HepG2 (cell line): Measurements from ENCODE around the gene ANKS3. TPM values are rescaled to one million over a fixed set of nuclear protein-coding genes. Genes with fewer than 3 reads are reported as not detected.

ENCODE experiments used
- ASH2L ChIP-seq: fragments of 300-600, 200-600 bp; sonication (generic); IDR thresholded peaks from 2 replicates; pipeline ENCODE4 v1.7.0; 2017; ENCODE audit warnings: low read depth, mild to moderate bottlenecking, moderate library complexity, mixed read lengths, low read length; ENCODE audit not compliant: insufficient read length
- BHLHE40 ChIP-seq: IDR thresholded peaks from 2 replicates; pipeline ENCODE4 v1.6.1; 2011; ENCODE audit warnings: low read length, improper control_type of control experiment
- DMAP1 ChIP-seq: IDR thresholded peaks from 2 replicates; pipeline ENCODE4 v1.6.1; 2016
- MAFK ChIP-seq, 2 experiments: IDR thresholded peaks in 1 of 2; conservative IDR thresholded peaks in 1 of 2; 2 replicates each; pipeline ENCODE4 v1.6.1; 2011; ENCODE audit warnings: improper control_type of control experiment in 2 of 2, low read length in 2 of 2
- MBD4 ChIP-seq: IDR thresholded peaks from 2 replicates; pipeline ENCODE4 v1.6.1; 2012; ENCODE audit warnings: low read length, inconsistent platforms, borderline replicate concordance
- MXD4 ChIP-seq: IDR thresholded peaks from 2 replicates; pipeline ENCODE4 v1.6.1; 2016; ENCODE audit warnings: mild to moderate bottlenecking, missing biosample characterization, missing genetic modification reagents
- SMAD1 ChIP-seq: sonication (generic); formaldehyde crosslinking; IDR thresholded peaks from 2 replicates; pipeline ENCODE4 v1.4.0; 2020; ENCODE audit warnings: missing genetic modification reagents, low read depth, mild to moderate bottlenecking, borderline replicate concordance
- SNRNP70 ChIP-seq: fragments of 200-400 bp; formaldehyde crosslinking; IDR thresholded peaks from 2 replicates; pipeline ENCODE4 v1.6.1; 2017; ENCODE audit warnings: mild to moderate bottlenecking, low read depth, low read length, moderate library complexity
- SRSF4 ChIP-seq: fragments of 200-400 bp; formaldehyde crosslinking; IDR thresholded peaks from one replicate; pipeline ENCODE4 v1.6.1; 2018; ENCODE audit warnings: mild to moderate bottlenecking, low read depth, low read length, moderate library complexity; ENCODE audit not compliant: poor library complexity, severe bottlenecking
- TEAD3 ChIP-seq: optimal IDR thresholded peaks from 2 replicates; pipeline ENCODE3; 2016; ENCODE audit warnings: borderline replicate concordance
- ZBTB1 ChIP-seq: sonication (generic); formaldehyde crosslinking; IDR thresholded peaks from 2 replicates; pipeline ENCODE4 v1.4.0; 2020; ENCODE audit warnings: missing genetic modification reagents, borderline replicate concordance
- ZNF12 ChIP-seq: sonication (generic); formaldehyde crosslinking; IDR thresholded peaks from 2 replicates; pipeline ENCODE4 v1.5.0; 2020; ENCODE audit warnings: missing genetic modification reagents
- ZNF350 ChIP-seq: sonication (generic); formaldehyde crosslinking; IDR thresholded peaks from 2 replicates; pipeline ENCODE4 v1.4.0; 2020; ENCODE audit warnings: mild to moderate bottlenecking, low read depth, missing genetic modification reagents, borderline replicate concordance
- ZNF468 ChIP-seq: sonication (generic); formaldehyde crosslinking; IDR thresholded peaks from 2 replicates; pipeline ENCODE4 v1.8.0; 2022; ENCODE audit warnings: mild to moderate bottlenecking, moderate library complexity, missing genetic modification reagents
- ZNF574 ChIP-seq: sonication (generic); formaldehyde crosslinking; IDR thresholded peaks from 2 replicates; pipeline ENCODE4 v1.4.0; 2020; ENCODE audit warnings: missing genetic modification reagents
- ZNF709 ChIP-seq: sonication (generic); formaldehyde crosslinking; IDR thresholded peaks from 2 replicates; pipeline ENCODE4 v1.5.0; 2020; ENCODE audit warnings: mild to moderate bottlenecking, missing genetic modification reagents
- ZNF816 ChIP-seq: sonication (generic); formaldehyde crosslinking; IDR thresholded peaks from 2 replicates; pipeline ENCODE4 v1.8.0; 2022; ENCODE audit warnings: missing genetic modification reagents, mild to moderate bottlenecking, borderline replicate concordance
- ZSCAN29 ChIP-seq: sonication (generic); formaldehyde crosslinking; conservative IDR thresholded peaks from 2 replicates; pipeline ENCODE4 v1.4.0; 2020; ENCODE audit warnings: mild to moderate bottlenecking, missing genetic modification reagents
- ZSCAN9 ChIP-seq: IDR thresholded peaks from 2 replicates; pipeline ENCODE4 v1.6.1; 2016; ENCODE audit warnings: borderline replicate concordance
- polyA plus RNA-seq, 8 experiments: library from polyadenylated mRNA; depleted of rRNA in 3 of 8; stranded (reverse) in 7 of 8; unstranded in 1 of 8; fragments of >200 nt; fragmentation: Illumina TruSeq in 4 of 8; extraction: Trizol in 4 of 8; gene quantifications; 2 replicates each; pipeline versions ENCODE4 v1.2.1 to v1.2.3, GENCODE V29; 2011 to 2016; ENCODE audit warnings: low read depth in 4 of 8, missing spikeins in 1 of 8, mixed read lengths in 1 of 8; ENCODE audit not compliant: insufficient read depth in 1 of 8
- total RNA-seq, 5 experiments: library from RNA; depleted of rRNA; stranded (reverse); fragments of >200 nt; fragmentation: Illumina TruSeq; extraction: Trizol; gene quantifications; 2 replicates each; pipeline ENCODE4 v1.2.3, GENCODE V29; 2016; ENCODE audit warnings: low read depth in 1 of 5
- TF ChIP-seq, protein P1 (sequence below): sonication (generic); formaldehyde crosslinking; IDR thresholded peaks from 2 replicates; pipeline ENCODE4 v1.4.0; 2020; ENCODE audit warnings: missing genetic modification reagents, mild to moderate bottlenecking, borderline replicate concordance
- TF ChIP-seq, protein P2 (sequence below): sonication (generic); formaldehyde crosslinking; IDR thresholded peaks from 2 replicates; pipeline ENCODE4 v1.8.0; 2022; ENCODE audit warnings: missing genetic modification reagents, mild to moderate bottlenecking, moderate library complexity, borderline replicate concordance

ANKS3 gene
- total and polyA plus RNA-seq, 2 of the 13 experiments (the other 11 are each of a cell fraction or from before 2014, with no cell fraction given): 11.4 to 15.9 TPM

- TF ChIP-seq ZSCAN29: peak; percentile 77
- TF ChIP-seq TEAD3 (CRISPR knock-in tag): peak; percentile 10
- 0 out of 2 replicates have a peak, but pooled peaks have one; percentile 34 for TF ChIP-seq ZNF816 (CRISPR knock-in tag)
- TF ChIP-seq DMAP1 (CRISPR knock-in tag): no peak; the same call in 1 of the 2 replicates
- TF ChIP-seq MXD4 (CRISPR knock-in tag): no peak
- TF ChIP-seq ZBTB1 (CRISPR knock-in tag): no peak
- peak; percentile 63 for TF ChIP-seq BHLHE40
- no peak for TF ChIP-seq SRSF4
- TF ChIP-seq ZNF350: 0 out of 2 replicates have a peak, but pooled peaks have one; percentile 1
- TF ChIP-seq ZNF574 (CRISPR knock-in tag): peak; percentile 32; the same call in 1 of the 2 replicates
- TF ChIP-seq, protein P1, sequence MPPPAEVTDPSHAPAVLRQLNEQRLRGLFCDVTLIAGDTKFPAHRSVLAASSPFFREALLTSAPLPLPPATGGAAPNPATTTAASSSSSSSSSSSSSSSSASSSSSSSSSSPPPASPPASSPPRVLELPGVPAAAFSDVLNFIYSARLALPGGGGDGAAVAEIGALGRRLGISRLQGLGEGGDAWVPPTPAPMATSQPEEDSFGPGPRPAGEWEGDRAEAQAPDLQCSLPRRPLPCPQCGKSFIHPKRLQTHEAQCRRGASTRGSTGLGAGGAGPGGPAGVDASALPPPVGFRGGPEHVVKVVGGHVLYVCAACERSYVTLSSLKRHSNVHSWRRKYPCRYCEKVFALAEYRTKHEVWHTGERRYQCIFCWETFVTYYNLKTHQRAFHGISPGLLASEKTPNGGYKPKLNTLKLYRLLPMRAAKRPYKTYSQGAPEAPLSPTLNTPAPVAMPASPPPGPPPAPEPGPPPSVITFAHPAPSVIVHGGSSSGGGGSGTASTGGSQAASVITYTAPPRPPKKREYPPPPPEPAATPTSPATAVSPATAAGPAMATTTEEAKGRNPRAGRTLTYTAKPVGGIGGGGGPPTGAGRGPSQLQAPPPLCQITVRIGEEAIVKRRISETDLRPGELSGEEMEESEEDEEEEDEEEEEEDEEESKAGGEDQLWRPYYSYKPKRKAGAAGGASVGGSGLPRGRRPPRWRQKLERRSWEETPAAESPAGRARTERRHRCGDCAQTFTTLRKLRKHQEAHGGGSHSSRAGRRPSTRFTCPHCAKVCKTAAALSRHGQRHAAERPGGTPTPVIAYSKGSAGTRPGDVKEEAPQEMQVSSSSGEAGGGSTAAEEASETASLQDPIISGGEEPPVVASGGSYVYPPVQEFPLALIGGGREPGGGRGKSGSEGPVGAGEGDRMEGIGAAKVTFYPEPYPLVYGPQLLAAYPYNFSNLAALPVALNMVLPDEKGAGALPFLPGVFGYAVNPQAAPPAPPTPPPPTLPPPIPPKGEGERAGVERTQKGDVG: no peak
- no peak for TF ChIP-seq MBD4
- TF ChIP-seq, protein P2, sequence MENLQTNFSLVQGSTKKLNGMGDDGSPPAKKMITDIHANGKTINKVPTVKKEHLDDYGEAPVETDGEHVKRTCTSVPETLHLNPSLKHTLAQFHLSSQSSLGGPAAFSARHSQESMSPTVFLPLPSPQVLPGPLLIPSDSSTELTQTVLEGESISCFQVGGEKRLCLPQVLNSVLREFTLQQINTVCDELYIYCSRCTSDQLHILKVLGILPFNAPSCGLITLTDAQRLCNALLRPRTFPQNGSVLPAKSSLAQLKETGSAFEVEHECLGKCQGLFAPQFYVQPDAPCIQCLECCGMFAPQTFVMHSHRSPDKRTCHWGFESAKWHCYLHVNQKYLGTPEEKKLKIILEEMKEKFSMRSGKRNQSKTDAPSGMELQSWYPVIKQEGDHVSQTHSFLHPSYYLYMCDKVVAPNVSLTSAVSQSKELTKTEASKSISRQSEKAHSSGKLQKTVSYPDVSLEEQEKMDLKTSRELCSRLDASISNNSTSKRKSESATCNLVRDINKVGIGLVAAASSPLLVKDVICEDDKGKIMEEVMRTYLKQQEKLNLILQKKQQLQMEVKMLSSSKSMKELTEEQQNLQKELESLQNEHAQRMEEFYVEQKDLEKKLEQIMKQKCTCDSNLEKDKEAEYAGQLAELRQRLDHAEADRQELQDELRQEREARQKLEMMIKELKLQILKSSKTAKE (CRISPR knock-in tag): 0 out of 2 replicates have a peak, but pooled peaks have one; percentile 10
- no peak for TF ChIP-seq ZSCAN9 (CRISPR knock-in tag)
- TF ChIP-seq SNRNP70: no peak
- no peak for TF ChIP-seq SMAD1 (CRISPR knock-in tag)
- TF ChIP-seq ZNF709 (CRISPR knock-in tag): peak; percentile 16; the same call in 1 of the 2 replicates
- TF ChIP-seq MAFK (conservative IDR thresholded peaks at IDR 0.05 in 1 of 2, IDR thresholded peaks at IDR 0.05 in 1 of 2; ENCODE audit: low read length in 2 of 2): no peak
- no peak for TF ChIP-seq ZNF12 (CRISPR knock-in tag)
- TF ChIP-seq ASH2L: no peak
- TF ChIP-seq ZNF468: no peak
These were observed 31.7 kb upstream of the ANKS3 start (continued) for GRCh38 chr16:4765511-4766474.
